ENCODE results near the gene ABCG8. TPM values are rescaled to one million over a fixed set of nuclear protein-coding genes. Genes with fewer than 3 reads are reported as not detected.

The ABCG8 gene
- total RNA-seq, 4 donors from 2014 or later, result not detected

GRCh38 chr2:43855292-43855691 lies 16.5 kb downstream of the ABCG8 start:
- Histone ChIP-seq H3K4me1 (no peaks in the 10 kb centered on the region), H3K27me3 (peaks cover 0 to 62% (median 0%) of the 10 kb centered on the region in 4 donors), H3K27ac (replicated peaks in 1 of 4) (no peak overlapping the region), H3K9me3 (no peaks in the 10 kb centered on the region), H3K36me3 (no peaks in the 10 kb centered on the region), H3K4me3 (no peak overlapping the region)
- no peak for DNase-seq (ENCODE audit: extremely low spot score)
- no peak for TF ChIP-seq POLR2A (IDR thresholded peaks at IDR 0.05; ENCODE audit: low read depth)
- TF ChIP-seq POLR2AphosphoS5 (IDR thresholded peaks at IDR 0.05), result no peak
- no peak for TF ChIP-seq CTCF (IDR thresholded peaks at IDR 0.05)
- TF ChIP-seq EP300 (IDR thresholded peaks at IDR 0.05), result no peak
- WGBS, result 88% methylated on average over 2 of the region's 2 CpGs
- intact Hi-C loops (cut with DNase I), result no loop called here

GRCh38 chr2:43872151-43872550 lies 33.4 kb downstream of the ABCG8 start:
- Histone ChIP-seq H3K27ac (replicated peaks in 1 of 4) (no peak overlapping the region), H3K36me3 (no peaks in the 10 kb centered on the region), H3K4me3 (no peak overlapping the region), H3K9me3 (no peaks in the 10 kb centered on the region), H3K4me1 (no peaks in the 10 kb centered on the region), H3K27me3 (peaks cover 0 to 40% (median 0%) of the 10 kb centered on the region in 4 donors)
- WGBS, result 81% methylated on average over 11 of the region's 12 CpGs
- TF ChIP-seq CTCF (IDR thresholded peaks at IDR 0.05) (no peak), EP300 (IDR thresholded peaks at IDR 0.05) (no peak), POLR2AphosphoS5 (IDR thresholded peaks at IDR 0.05) (no peak), POLR2A (IDR thresholded peaks at IDR 0.05; ENCODE audit: low read depth) (no peak)
- no peak for DNase-seq (ENCODE audit: extremely low spot score)
- intact Hi-C loops (cut with DNase I), result no loop called here

GRCh38 chr2:43874776-43875451 lies 36.1 kb downstream of the ABCG8 start:
- Histone ChIP-seq H3K27ac (replicated peaks in 1 of 4) (no peak overlapping the region), H3K9me3 (no peaks in the 10 kb centered on the region), H3K4me3 (no peak overlapping the region), H3K4me1 (peaks cover 0 to 7% (median 3%) of the 10 kb centered on the region in 4 donors), H3K36me3 (no peaks in the 10 kb centered on the region), H3K27me3 (peaks cover 0 to 35% (median 0%) of the 10 kb centered on the region in 4 donors)
- DNase-seq (ENCODE audit: extremely low spot score), result no peak
- WGBS, result 84% methylated on average over 11 of the region's 11 CpGs
- intact Hi-C loops (cut with DNase I), result no loop called here
- no peak for TF ChIP-seq EP300 (IDR thresholded peaks at IDR 0.05)
- no peak for TF ChIP-seq POLR2A (IDR thresholded peaks at IDR 0.05; ENCODE audit: low read depth)
- TF ChIP-seq CTCF (IDR thresholded peaks at IDR 0.05), result no peak
- no peak for TF ChIP-seq POLR2AphosphoS5 (IDR thresholded peaks at IDR 0.05)

GRCh38 chr2:43877782-43878464 lies 39.2 kb downstream of the ABCG8 start:
- TF ChIP-seq POLR2A (IDR thresholded peaks at IDR 0.05; ENCODE audit: low read depth), result no peak
- peak; percentile 76 to 96 (median 81) for TF ChIP-seq CTCF (IDR thresholded peaks at IDR 0.05)
- no peak overlapping the region for H3K27ac ChIP-seq (replicated peaks in 1 of 4)
- 38% methylated on average over 16 of the region's 16 CpGs for WGBS
- H3K4me1 ChIP-seq, result peaks cover 0 to 7% (median 3%) of the 10 kb centered on the region in 4 donors
- no peaks in the 10 kb centered on the region for H3K9me3 ChIP-seq
- H3K27me3 ChIP-seq, result peaks cover 0 to 22% (median 0%) of the 10 kb centered on the region in 4 donors
- no peaks in the 10 kb centered on the region for H3K36me3 ChIP-seq
- no peak for DNase-seq (ENCODE audit: extremely low spot score)
- no peak overlapping the region for H3K4me3 ChIP-seq
- intact Hi-C loops (cut with DNase I), result no loop called here

All from esophagus muscularis mucosa (tissue), 4 donors.